OCI-LY7 (cell line): ENCODE data around the gene FBLN2. TPM values are rescaled to one million over a fixed set of nuclear protein-coding genes. Genes with fewer than 3 reads are reported as not detected.

Source experiments
- BruUV-seq: library from RNA; stranded (reverse); fragments of 400-500 nt; replicated peaks from 2 replicates; lab custom pipeline; 2021; lab: Mats Ljungman, UMichigan
- CTCF ChIA-PET: fragments of 300-600 bp; sonication (Branson Sonifier 250); formaldehyde crosslinking; loops from one replicate; lab custom pipeline; 2022; ENCODE audit warnings: antibody characterized with exemption; ENCODE audit not compliant: unreplicated experiment; lab: Charles Lee
- POLR2A ChIA-PET: fragments of 300-600 bp; sonication (Branson Sonifier 250); formaldehyde crosslinking; loops from one replicate; lab custom pipeline; 2022; ENCODE audit warnings: antibody characterized with exemption; lab: Charles Lee
- DNase-seq: peaks from one replicate; pipeline ENCODE4 v3.0.0-alpha.2; 2015; ENCODE audit warnings: low spot score
- H2AFZ ChIP-seq: fragments of 200-600 bp; sonication (generic), shearing (Covaris generic); 2 replicates; pipeline ENCODE4 v1.6.1; 2014; ENCODE audit warnings: mild to moderate bottlenecking, antibody characterized with exemption, low read length, moderate library complexity
- H3K27ac ChIP-seq: fragments of 200-600 bp; sonication (generic); 2 replicates; pipeline ENCODE4 v1.5.1; 2014; ENCODE audit warnings: mixed run types, low read depth, mild to moderate bottlenecking, moderate library complexity, low read length, inconsistent platforms; ENCODE audit not compliant: poor library complexity, severe bottlenecking
- H3K36me3 ChIP-seq: fragments of 200-600 bp; sonication (generic); 2 replicates; pipeline ENCODE4 v1.6.1; 2014; ENCODE audit warnings: mild to moderate bottlenecking, antibody characterized with exemption, low read length, moderate library complexity, mixed read lengths; ENCODE audit not compliant: insufficient read depth
- H3K4me1 ChIP-seq: fragments of 200-600 bp; sonication (generic); 2 replicates; pipeline ENCODE4 v1.5.1; 2014; ENCODE audit warnings: mild to moderate bottlenecking, low read length; ENCODE audit not compliant: insufficient read depth, poor library complexity, severe bottlenecking
- H3K4me2 ChIP-seq: fragments of 200-600 bp; sonication (generic); 2 replicates; pipeline ENCODE4 v1.6.1; 2014; ENCODE audit warnings: mild to moderate bottlenecking, low read length
- H3K4me3 ChIP-seq: fragments of 200-600 bp; sonication (generic); 2 replicates; pipeline ENCODE4 v1.5.1; 2014; ENCODE audit warnings: mild to moderate bottlenecking, low read depth, low read length; ENCODE audit not compliant: poor library complexity, severe bottlenecking
- H3K79me2 ChIP-seq: fragments of 200-600 bp; sonication (generic); 2 replicates; pipeline ENCODE4 v1.6.1; 2016; ENCODE audit warnings: low read depth, mild to moderate bottlenecking, low read length, moderate library complexity, mixed read lengths; ENCODE audit not compliant: insufficient read depth
- H3K9me2 ChIP-seq: fragments of 200-600 bp; sonication (generic); 2 replicates; pipeline ENCODE4 v1.6.1; 2016; ENCODE audit warnings: mild to moderate bottlenecking, low read length, mixed read lengths; ENCODE audit not compliant: insufficient read depth
- H3K9me3 ChIP-seq: fragments of 200-600 bp; sonication (generic); 2 replicates; pipeline ENCODE4 v1.6.1; 2014; ENCODE audit warnings: mild to moderate bottlenecking, mixed run types, low read length, mixed read lengths
- H4K20me1 ChIP-seq: fragments of 200-600 bp; sonication (generic); 2 replicates; pipeline ENCODE4 v1.6.1; 2014; ENCODE audit warnings: mild to moderate bottlenecking, antibody characterized with exemption, low read length, moderate library complexity, mixed read lengths; ENCODE audit not compliant: insufficient read depth
- EZH2phosphoT487 ChIP-seq: fragments of 200-600 bp; sonication (generic); IDR thresholded peaks from 2 replicates; pipeline ENCODE4 v1.6.1; 2018; ENCODE audit warnings: low read depth, borderline replicate concordance, mild to moderate bottlenecking, mixed run types, antibody characterized with exemption, low read length, moderate library complexity, mixed read lengths
- intact Hi-C: fragments of 100-400 bp; cut with micrococcal nuclease; formaldehyde crosslinking; loops from one replicate; pipeline ENCODE4 v1.10.0; 2022; ENCODE audit not compliant: unreplicated experiment
- total RNA-seq, 2 experiments: library from RNA; depleted of rRNA in 1 of 2; stranded (reverse); fragments of >200 nt in 1 of 2; shearing (Covaris generic) in 1 of 2; gene quantifications; 2 replicates each; pipeline ENCODE4 v1.2.3, GENCODE V29; 2014 to 2022
- TF ChIP-seq, protein P1 (sequence below): fragments of 200-600 bp; sonication (generic); conservative IDR thresholded peaks from 2 replicates; pipeline ENCODE4 v1.5.1; 2014; ENCODE audit warnings: mild to moderate bottlenecking, antibody characterized with exemption, low read length, moderate library complexity, mixed read lengths

The FBLN2 gene
- total RNA-seq, 2 experiments from 2014 or later = not detected

- no TSS peak for BruUV-seq
- ChIA-PET CTCF (no interaction called here), POLR2A (no interaction called here)
- H3K27ac ChIP-seq = no peak overlapping the region
- H3K79me2 ChIP-seq = no peaks in the 10 kb centered on the region
- H3K4me3 ChIP-seq = no peak overlapping the region
- DNase-seq = no peak
- TF ChIP-seq, protein P1, sequence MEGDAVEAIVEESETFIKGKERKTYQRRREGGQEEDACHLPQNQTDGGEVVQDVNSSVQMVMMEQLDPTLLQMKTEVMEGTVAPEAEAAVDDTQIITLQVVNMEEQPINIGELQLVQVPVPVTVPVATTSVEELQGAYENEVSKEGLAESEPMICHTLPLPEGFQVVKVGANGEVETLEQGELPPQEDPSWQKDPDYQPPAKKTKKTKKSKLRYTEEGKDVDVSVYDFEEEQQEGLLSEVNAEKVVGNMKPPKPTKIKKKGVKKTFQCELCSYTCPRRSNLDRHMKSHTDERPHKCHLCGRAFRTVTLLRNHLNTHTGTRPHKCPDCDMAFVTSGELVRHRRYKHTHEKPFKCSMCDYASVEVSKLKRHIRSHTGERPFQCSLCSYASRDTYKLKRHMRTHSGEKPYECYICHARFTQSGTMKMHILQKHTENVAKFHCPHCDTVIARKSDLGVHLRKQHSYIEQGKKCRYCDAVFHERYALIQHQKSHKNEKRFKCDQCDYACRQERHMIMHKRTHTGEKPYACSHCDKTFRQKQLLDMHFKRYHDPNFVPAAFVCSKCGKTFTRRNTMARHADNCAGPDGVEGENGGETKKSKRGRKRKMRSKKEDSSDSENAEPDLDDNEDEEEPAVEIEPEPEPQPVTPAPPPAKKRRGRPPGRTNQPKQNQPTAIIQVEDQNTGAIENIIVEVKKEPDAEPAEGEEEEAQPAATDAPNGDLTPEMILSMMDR = no peak
- no peak for TF ChIP-seq EZH2phosphoT487
- no peaks in the 10 kb centered on the region for H4K20me1 ChIP-seq
- no peaks in the 10 kb centered on the region for H3K9me3 ChIP-seq
- intact Hi-C loops = no loop called here
- no peak overlapping the region for H2AFZ ChIP-seq
- no peak overlapping the region for H3K4me2 ChIP-seq
- H3K4me1 ChIP-seq = no peaks in the 10 kb centered on the region
- no peaks in the 10 kb centered on the region for H3K9me2 ChIP-seq
- H3K36me3 ChIP-seq = no peaks in the 10 kb centered on the region
These were observed 79.5 kb downstream of the FBLN2 start for GRCh38 chr3:13628432-13628831.

DNA sequence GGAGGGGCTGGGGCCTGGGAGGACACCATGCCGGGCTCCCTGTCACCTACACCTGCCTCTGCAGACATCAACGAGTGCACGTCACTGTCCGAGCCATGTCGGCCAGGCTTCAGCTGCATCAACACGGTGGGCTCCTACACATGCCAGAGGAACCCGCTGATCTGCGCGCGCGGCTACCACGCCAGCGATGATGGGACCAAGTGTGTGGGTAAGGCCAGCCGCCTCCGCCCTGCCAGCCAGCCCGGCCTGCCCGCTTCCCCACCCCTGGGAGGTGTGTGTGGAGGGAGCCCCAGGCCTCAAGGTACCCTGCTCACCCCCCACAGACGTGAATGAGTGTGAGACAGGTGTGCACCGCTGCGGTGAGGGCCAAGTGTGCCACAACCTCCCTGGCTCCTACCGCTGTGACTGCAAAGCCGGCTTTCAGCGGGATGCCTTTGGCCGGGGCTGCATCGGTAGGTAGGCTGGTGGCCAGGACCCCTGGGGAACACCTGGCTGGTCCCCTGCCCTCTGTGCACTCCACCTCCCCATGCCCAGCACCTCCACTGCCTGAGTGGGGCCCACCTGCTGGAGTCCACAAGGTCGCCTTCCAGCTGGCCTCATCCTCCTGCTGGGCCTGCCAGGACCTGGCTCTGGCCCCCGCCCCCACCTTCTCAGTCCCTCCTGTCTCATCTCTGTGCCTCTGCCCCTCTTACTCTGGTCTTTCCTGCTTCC is 80.1 kb downstream of the FBLN2 start:
- Histone ChIP-seq H4K20me1 (no peaks in the 10 kb centered on the region), H3K79me2 (no peaks in the 10 kb centered on the region), H3K4me3 (no peak overlapping the region), H3K4me1 (no peaks in the 10 kb centered on the region), H3K27ac (no peak overlapping the region), H3K9me2 (no peaks in the 10 kb centered on the region), H3K36me3 (no peaks in the 10 kb centered on the region), H3K4me2 (no peak overlapping the region), H2AFZ (no peak overlapping the region), H3K9me3 (no peaks in the 10 kb centered on the region)
- CTCF ChIA-PET = no interaction called here
- no TSS peak for BruUV-seq
- POLR2A ChIA-PET = no interaction called here
- intact Hi-C loops = no loop called here
- TF ChIP-seq EZH2phosphoT487 = no peak
- TF ChIP-seq, protein P1 = no peak
- DNase-seq = no peak

GRCh38 chr3:13629644-13630043 is 80.7 kb downstream of the FBLN2 start:
- BruUV-seq = no TSS peak
- no peaks in the 10 kb centered on the region for H3K36me3 ChIP-seq
- TF ChIP-seq EZH2phosphoT487 = no peak
- TF ChIP-seq, protein P1 = no peak
- no peak overlapping the region for H2AFZ ChIP-seq
- no peaks in the 10 kb centered on the region for H4K20me1 ChIP-seq
- H3K27ac ChIP-seq = no peak overlapping the region
- no peaks in the 10 kb centered on the region for H3K79me2 ChIP-seq
- intact Hi-C loops = no loop called here
- no peak for DNase-seq
- ChIA-PET CTCF (no interaction called here), POLR2A (no interaction called here)
- H3K4me1 ChIP-seq = no peaks in the 10 kb centered on the region
- H3K4me3 ChIP-seq = no peak overlapping the region
- no peak overlapping the region for H3K4me2 ChIP-seq
- H3K9me2 ChIP-seq = no peaks in the 10 kb centered on the region
- H3K9me3 ChIP-seq = no peaks in the 10 kb centered on the region
